AG04449 (cell line): ENCODE measurements around the gene TAGLN2.

Experiments used
- CTCF ChIA-PET: fragments of 350-600 bp; formaldehyde crosslinking; extraction: SDS; loops from one replicate; lab custom pipeline; 2021; ENCODE audit warnings: antibody characterized with exemption; lab: Yijun Ruan, JAX
- POLR2A ChIA-PET: fragments of 400-600, 350-600 bp; formaldehyde crosslinking; extraction: SDS; loops from one replicate; lab custom pipeline; 2020; ENCODE audit warnings: antibody characterized with exemption, inconsistent platforms; lab: Yijun Ruan, JAX
- DNase-seq: peaks from one replicate; pipeline ENCODE4 v3.0.0-alpha.2; 2010; ENCODE audit warnings: low read depth, low spot score
- H3K4me3 ChIP-seq: 2 replicates; pipeline ENCODE4 v1.5.1; 2011; ENCODE audit warnings: low read depth, mild to moderate bottlenecking, control low read depth, low read length
- TF ChIP-seq, protein P1 (sequence below): IDR thresholded peaks from one replicate; pipeline ENCODE4 v1.5.1; 2011; ENCODE audit warnings: mild to moderate bottlenecking, moderate library complexity, low read length, control low read depth, inconsistent platforms; ENCODE audit not compliant: insufficient read depth; ENCODE audit errors: missing control alignments

Gene TAGLN2

DNA sequence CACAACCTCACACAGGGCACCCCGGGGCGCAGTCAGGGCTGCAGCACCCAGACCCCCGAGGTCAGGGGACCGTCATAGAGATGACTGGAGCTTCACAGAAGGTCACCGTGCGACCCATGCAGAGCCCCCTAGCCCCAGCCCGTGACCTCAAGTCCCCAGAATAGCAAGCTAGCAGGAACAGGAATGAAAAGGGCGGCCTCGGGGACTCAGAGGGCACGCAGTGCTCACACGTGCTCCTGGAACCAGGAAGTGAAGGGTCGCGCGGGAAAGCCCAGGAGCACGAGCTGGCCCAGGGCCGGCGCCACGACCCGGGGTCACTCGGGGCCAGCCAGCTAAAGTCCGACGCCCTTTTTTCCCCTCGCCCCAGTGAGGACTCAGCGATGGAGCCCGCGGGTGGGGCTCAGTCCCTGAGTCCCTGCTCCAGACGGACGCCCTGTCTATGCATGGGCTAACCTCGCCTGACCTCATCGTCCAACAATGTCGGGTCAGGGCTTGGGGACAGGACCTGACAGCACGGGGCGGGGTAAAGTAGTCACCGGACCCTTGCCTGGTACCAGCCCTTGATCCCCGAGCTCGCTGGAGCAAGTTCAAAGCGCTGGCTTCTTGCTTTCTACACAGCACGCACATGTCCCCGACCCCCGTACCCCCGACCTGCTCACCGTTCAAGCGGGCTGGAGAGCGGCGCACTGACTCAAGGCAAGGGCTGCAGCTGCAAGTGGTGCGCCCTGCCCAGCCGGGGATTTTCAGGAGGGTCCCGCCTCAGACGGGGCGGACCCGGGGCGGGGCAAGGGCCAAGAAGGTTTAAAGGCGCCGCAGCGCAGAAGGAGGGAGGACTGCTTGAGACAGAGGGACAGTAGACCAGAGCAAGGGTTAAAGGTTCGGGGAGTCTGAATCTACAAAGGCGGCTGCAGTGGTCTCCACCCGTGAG lies at the start of gene TAGLN2:
TAGLN2 (minus strand) TSS at position 717 of the 928 bp plus-strand sequence. CDS start 4,998 bp downstream, outside the sequence.
- TF ChIP-seq, protein P1, sequence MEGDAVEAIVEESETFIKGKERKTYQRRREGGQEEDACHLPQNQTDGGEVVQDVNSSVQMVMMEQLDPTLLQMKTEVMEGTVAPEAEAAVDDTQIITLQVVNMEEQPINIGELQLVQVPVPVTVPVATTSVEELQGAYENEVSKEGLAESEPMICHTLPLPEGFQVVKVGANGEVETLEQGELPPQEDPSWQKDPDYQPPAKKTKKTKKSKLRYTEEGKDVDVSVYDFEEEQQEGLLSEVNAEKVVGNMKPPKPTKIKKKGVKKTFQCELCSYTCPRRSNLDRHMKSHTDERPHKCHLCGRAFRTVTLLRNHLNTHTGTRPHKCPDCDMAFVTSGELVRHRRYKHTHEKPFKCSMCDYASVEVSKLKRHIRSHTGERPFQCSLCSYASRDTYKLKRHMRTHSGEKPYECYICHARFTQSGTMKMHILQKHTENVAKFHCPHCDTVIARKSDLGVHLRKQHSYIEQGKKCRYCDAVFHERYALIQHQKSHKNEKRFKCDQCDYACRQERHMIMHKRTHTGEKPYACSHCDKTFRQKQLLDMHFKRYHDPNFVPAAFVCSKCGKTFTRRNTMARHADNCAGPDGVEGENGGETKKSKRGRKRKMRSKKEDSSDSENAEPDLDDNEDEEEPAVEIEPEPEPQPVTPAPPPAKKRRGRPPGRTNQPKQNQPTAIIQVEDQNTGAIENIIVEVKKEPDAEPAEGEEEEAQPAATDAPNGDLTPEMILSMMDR, result no peak
- POLR2A ChIA-PET, result interaction anchor here (0.7 to 2.7 kb wide), 11 partner anchors 9 to 156 kb away, joined by 3 to 18 read pairs (median 5); partner anchors contain the start of gene KCNJ9
- CTCF ChIA-PET, result interaction anchor here (1.0 to 23.7 kb wide), 7 partner anchors 12 to 154 kb away, joined by 3 to 1031 read pairs (median 8); no protein-coding TSS in a partner anchor

DNA sequence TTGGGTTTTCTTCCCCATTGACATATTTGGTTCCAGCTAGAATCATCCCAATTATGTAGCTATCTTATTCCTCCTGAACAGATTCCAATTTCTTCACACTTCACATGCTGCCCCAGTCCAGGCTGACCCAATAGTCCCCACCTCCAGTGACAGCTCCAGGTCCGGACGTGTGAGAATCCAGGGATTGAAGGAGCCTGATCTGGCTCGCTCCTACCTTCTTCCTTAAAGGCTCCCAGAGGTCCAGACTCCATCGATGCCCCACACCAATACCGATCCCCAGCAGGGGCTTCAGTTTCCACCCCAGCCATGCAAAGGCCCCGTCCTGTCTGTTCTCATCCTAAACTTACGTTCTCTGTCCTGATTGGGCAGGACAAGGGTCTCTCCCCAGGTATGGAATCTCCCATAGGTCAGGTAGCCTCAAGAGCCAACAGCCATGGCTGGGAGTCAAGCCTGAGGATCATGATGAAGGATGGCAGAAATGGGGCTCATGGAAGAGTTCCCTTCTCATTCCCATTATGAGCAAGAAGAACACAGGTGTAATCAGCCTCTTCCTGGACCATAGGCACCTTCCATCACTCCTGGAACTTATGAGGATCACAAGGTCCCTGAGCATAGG lies 49.2 kb upstream of the TAGLN2 start:
- POLR2A ChIA-PET, result no interaction called here
- TF ChIP-seq, protein P1, result no peak
- no peak overlapping the region for H3K4me3 ChIP-seq
- CTCF ChIA-PET, result interaction anchor here (1.3 kb wide), 1 partner anchor 39 kb away, joined by 5 read pairs; no protein-coding TSS in a partner anchor
- no peak for DNase-seq

More for the DNA sequence above, at the start of gene TAGLN2:
- H3K4me3 ChIP-seq, result peak within 1 kb of the TSS; percentile 99
- no peak for DNase-seq

DNA sequence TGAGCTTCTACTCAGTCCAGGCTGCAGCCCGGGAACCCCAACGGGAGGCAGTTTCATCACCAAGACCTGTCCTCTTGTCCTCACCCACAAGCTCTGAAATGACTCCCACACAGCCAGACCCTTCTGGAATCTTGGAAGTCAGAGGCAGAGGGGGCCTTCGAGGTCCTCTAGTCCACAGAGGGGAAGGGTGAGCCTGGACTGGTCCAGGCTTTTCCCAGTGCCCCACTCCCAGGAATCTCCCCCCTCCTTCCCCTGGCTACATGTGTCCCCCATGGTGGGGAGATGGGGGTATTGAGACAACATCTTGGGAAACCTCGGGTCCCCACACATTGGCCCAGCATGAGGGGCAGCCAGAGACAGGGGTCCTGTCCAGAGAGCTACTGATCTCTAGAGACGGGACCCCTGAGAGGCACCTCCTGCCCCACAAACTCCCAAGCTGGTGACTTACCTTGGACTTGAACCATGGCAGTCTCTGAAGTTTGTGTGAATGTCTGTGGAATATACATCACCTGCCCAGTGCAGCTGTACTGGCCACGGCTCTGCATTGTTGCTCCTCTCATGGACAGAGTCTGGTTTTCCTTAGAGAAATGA lies 48.1 kb upstream of the TAGLN2 start:
- TF ChIP-seq, protein P1, result no peak
- no peak for DNase-seq
- ChIA-PET CTCF (interaction anchor here (1.3 to 6.1 kb wide), 2 partner anchors 33 to 38 kb away, joined by 5 to 57 read pairs; no protein-coding TSS in a partner anchor), POLR2A (no interaction called here)
- H3K4me3 ChIP-seq, result no peak overlapping the region

DNA sequence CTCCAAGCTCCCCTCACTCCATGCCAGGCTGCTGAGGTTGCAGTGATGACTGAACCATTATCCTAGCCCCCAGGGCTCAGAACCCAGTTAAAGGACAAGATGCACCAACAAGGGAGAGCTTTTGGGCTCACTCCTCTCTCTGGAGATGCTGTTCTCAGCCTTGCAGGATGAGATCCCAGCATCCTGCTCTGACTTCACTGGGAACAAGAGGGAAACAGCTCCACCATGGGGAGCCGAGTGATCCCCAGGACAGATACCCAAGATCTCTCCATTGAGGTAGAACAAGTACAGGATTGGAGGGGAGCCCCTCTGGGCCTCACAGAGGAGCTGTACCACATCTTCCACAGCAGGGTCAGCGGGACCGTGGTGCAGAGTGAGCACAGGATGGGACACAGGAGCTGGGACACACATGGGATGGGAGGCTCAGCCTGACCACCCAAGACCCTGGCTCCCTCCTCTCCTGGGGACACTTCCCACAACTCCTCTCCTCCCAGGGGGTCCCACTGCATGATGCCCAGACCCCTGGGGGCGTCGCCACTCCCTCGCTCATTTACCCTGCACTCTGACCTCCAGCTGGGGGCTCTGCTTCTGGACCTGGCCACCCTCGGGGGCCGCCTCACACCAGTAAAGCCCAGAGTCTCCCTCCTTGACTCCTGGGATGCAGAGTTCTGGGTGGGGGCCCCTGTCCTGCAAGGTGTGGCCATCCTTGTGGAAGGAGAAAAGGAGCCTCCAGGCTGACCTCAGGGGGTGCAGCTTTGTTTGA lies 47.3 kb upstream of the TAGLN2 start:
- CTCF ChIA-PET, result interaction anchor here (0.7 to 6.1 kb wide), 2 partner anchors 28 to 34 kb away, joined by 3 to 57 read pairs; no protein-coding TSS in a partner anchor
- TF ChIP-seq, protein P1, result no peak
- POLR2A ChIA-PET, result no interaction called here
- no peak for DNase-seq
- no peak overlapping the region for H3K4me3 ChIP-seq

DNA sequence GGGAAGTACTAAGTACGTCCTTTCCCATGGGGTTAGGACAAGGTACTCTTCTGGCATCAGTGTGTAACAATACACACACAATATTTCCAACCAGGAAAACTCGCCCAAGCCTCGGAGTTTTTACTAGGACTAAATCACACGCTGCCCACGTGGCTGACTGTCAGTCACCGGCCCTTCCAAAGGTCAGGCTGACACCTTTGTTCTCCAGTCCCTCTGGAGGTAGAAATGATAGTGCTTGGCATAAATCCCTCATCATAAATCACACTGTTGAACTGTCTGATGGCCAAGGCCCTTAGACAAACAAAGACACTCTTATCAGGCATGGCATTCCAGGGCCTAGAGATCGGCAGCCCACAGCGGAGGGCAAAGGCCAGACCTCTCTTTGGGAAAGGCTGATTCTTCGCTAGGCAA lies 45.6 kb upstream of the TAGLN2 start:
- TF ChIP-seq, protein P1, result no peak
- CTCF ChIA-PET, result interaction anchor here (1.5 to 6.1 kb wide), 2 partner anchors 13 to 35 kb away, joined by 3 to 57 read pairs; no protein-coding TSS in a partner anchor
- DNase-seq, result no peak
- no peak overlapping the region for H3K4me3 ChIP-seq
- POLR2A ChIA-PET, result no interaction called here
